ENCODE measurements around the gene SMPD2. TPM values are rescaled to one million over a fixed set of nuclear protein-coding genes. Genes with fewer than 3 reads are reported as not detected.
A peak's percentile ranks its signal among the peaks of the same experiment; 100 is the strongest.

SMPD2 gene
- total and polyA plus RNA-seq, 9 of the 15 experiments (the other 6 are each of a cell fraction or from before 2014, with no cell fraction given): 0.13 to 21.8 (median 18.3) TPM

DNA sequence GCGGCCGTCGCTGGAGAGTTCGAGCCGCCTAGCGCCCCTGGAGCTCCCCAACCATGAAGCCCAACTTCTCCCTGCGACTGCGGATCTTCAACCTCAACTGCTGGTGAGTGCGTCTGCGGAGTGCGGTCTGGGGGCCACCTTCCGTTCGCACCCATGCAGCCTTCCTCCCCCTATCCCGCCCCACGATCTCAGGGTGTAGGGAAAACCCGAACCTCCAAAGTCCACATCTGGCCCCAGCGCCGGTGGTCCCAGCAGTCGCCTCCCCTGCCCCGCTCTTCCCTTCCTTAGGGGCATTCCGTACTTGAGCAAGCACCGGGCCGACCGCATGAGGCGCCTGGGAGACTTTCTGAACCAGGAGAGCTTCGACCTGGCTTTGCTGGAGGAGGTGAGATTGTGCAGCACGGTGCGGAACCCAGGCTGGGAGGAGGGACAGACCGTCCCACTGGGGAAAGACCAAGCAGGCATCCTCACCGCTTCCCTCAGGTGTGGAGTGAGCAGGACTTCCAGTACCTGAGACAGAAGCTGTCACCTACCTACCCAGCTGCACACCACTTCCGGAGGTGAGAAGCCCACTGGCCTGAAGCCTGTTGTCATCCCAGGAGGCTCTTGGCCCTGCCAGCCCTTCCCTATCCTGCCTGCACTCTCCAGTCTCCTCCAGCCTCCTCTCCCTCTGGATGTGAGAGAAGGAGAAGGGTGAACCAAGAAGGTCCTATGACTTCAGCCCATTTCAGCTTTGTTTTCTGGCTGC is 719 bp downstream of the SMPD2 start (continued):
- TF ChIP-seq MYC (IDR thresholded peaks at IDR 0.05; ENCODE audit: low read depth, low read length) (no peak), MYC (CRISPR knock-in tag; IDR thresholded peaks at IDR 0.05; ENCODE audit: borderline replicate concordance, low read depth) (peak; percentile 45; the same call in 1 of the 2 replicates), ZNF24 (IDR thresholded peaks at IDR 0.05) (0 out of 2 replicates have a peak, but pooled peaks have one; percentile 13), ZNF263 (CRISPR knock-in tag; IDR thresholded peaks at IDR 0.05; ENCODE audit: borderline replicate concordance) (peak; percentile 63), NRF1 (conservative IDR thresholded peaks at IDR 0.05 in 1 of 2, IDR thresholded peaks at IDR 0.05 in 1 of 2) (peak in 1 of 2 experiments; percentile 2; a peak in 2 of 4 replicates), FOXK1 (CRISPR knock-in tag; IDR thresholded peaks at IDR 0.05; ENCODE audit: borderline replicate concordance) (peak; percentile 62; the same call in 1 of the 2 replicates), ZBTB11 (CRISPR knock-in tag; IDR thresholded peaks at IDR 0.05) (peak in 1 of 3 experiments; percentile 40; a peak in 1 of 6 replicates), L3MBTL2 (IDR thresholded peaks at IDR 0.05) (peak; percentile 31; the same call in 1 of the 2 replicates), TFAP4 (CRISPR knock-in tag; IDR thresholded peaks at IDR 0.05; ENCODE audit: borderline replicate concordance) (peak; percentile 43; the same call in 1 of the 2 replicates), HNRNPLL (IDR thresholded peaks at IDR 0.05; ENCODE audit: low read depth, low read length, poor library complexity, severe bottlenecking) (peak; percentile 77), MIER1 (IDR thresholded peaks at IDR 0.05; ENCODE audit: low read depth) (peak; percentile 56; the same call in 1 of the 2 replicates), FOXM1 (IDR thresholded peaks at IDR 0.05; ENCODE audit: low read depth) (no peak), FOXM1 (CRISPR knock-in tag; IDR thresholded peaks at IDR 0.05; ENCODE audit: low read depth) (0 out of 2 replicates have a peak, but pooled peaks have one; percentile 60)
- TF ChIP-seq, protein P1, sequence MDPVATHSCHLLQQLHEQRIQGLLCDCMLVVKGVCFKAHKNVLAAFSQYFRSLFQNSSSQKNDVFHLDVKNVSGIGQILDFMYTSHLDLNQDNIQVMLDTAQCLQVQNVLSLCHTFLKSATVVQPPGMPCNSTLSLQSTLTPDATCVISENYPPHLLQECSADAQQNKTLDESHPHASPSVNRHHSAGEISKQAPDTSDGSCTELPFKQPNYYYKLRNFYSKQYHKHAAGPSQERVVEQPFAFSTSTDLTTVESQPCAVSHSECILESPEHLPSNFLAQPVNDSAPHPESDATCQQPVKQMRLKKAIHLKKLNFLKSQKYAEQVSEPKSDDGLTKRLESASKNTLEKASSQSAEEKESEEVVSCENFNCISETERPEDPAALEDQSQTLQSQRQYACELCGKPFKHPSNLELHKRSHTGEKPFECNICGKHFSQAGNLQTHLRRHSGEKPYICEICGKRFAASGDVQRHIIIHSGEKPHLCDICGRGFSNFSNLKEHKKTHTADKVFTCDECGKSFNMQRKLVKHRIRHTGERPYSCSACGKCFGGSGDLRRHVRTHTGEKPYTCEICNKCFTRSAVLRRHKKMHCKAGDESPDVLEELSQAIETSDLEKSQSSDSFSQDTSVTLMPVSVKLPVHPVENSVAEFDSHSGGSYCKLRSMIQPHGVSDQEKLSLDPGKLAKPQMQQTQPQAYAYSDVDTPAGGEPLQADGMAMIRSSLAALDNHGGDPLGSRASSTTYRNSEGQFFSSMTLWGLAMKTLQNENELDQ (CRISPR knock-in tag; IDR thresholded peaks at IDR 0.05; ENCODE audit: borderline replicate concordance): peak; percentile 72; the same call in 1 of the 2 replicates
- TF ChIP-seq, protein P2, sequence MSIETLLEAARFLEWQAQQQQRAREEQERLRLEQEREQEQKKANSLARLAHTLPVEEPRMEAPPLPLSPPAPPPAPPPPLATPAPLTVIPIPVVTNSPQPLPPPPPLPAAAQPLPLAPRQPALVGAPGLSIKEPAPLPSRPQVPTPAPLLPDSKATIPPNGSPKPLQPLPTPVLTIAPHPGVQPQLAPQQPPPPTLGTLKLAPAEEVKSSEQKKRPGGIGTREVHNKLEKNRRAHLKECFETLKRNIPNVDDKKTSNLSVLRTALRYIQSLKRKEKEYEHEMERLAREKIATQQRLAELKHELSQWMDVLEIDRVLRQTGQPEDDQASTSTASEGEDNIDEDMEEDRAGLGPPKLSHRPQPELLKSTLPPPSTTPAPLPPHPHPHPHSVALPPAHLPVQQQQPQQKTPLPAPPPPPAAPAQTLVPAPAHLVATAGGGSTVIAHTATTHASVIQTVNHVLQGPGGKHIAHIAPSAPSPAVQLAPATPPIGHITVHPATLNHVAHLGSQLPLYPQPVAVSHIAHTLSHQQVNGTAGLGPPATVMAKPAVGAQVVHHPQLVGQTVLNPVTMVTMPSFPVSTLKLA (conservative IDR thresholded peaks at IDR 0.05): peak in 1 of 2 experiments; percentile 6; a peak in 1 of 4 replicates
- TF ChIP-seq, protein P3, sequence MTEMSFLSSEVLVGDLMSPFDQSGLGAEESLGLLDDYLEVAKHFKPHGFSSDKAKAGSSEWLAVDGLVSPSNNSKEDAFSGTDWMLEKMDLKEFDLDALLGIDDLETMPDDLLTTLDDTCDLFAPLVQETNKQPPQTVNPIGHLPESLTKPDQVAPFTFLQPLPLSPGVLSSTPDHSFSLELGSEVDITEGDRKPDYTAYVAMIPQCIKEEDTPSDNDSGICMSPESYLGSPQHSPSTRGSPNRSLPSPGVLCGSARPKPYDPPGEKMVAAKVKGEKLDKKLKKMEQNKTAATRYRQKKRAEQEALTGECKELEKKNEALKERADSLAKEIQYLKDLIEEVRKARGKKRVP (CRISPR knock-in tag; IDR thresholded peaks at IDR 0.05): no peak
